HG02973 (cell line): ENCODE results near the gene AHNAK.

Experiments used
- ATAC-seq: cut with Tn5 transposase; IDR thresholded peaks from one replicate; pipeline ENCODE4 v1.9.1; 2021; ENCODE audit warnings: moderate library complexity; ENCODE audit not compliant: unreplicated experiment

Gene AHNAK

DNA sequence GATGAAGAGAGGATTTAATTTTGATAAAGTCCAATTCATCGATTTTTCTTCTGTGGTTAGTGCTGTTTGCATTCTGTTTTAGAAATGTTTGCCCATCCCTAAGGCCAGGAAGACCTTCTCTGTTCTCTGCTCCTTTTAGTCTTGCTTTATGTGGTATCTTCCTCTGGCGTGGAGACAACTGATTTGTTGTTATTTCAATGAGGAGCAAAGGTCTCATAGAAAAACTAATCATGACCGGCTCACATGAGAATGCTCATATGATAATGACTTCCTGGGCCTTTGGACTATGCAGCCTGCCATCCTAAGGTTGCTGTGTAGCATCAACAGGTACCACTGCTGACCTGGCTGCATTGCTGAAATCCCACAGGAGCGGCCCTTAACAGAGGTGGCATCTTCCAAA, 108.0 kb downstream of the AHNAK start:
- no peak for ATAC-seq

DNA sequence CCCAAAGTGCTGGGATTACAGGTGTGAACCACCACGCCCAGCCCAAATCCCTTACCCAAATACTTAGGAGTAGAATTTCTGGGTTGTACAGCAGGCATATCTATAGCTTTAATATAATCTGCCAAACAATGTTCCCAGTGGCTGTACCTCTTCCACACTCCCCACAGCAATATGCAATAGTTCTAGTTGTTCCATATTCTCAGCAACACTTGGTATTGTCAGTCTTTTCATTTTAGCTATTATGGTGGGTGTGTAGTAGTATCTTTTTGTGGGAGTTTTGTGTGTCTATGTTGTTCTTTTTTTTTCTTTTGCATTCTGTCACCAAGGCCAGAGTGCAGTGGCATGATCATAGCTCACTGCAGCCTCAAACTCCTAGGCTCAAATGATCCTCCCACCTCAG, 109.0 kb downstream of the AHNAK start:
- no peak for ATAC-seq

DNA sequence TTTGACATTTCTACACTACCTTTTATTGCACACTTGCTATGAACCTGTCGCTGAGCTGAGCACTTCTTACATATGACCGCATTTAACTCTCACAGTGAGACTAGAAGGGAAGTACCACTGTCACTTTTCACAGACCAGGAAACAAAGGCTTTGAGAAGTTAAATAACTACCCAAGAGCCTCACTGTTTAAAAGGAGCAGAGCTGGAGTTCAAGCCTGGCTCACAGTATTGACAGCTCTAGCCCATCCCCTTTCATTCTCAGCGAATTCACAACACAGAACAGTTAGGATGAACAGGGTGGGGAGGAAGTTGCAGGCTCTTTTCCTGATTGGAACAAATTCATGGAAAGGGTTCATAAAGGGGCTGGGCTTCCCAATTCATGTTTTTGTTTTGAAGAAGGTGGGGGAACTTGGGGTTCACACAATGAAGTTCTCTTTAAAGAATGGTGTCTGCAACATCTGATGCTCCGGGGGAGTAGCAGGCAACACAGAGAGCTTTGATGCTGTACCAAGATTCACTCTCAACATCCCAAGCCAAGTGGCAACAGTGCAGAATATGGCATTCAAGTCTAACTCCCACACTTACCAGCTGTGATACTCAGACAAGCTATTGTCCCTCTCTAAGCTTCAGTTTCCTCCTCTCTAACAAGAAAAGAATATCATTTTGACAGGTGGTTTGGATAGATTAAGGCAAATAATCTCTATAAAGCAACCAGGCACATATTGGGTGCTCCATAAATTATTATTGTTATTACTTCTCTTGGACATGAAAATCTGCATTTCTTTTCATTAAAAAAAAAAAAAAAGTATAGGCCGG, 110.6 kb downstream of the AHNAK start:
- ATAC-seq = no peak

DNA sequence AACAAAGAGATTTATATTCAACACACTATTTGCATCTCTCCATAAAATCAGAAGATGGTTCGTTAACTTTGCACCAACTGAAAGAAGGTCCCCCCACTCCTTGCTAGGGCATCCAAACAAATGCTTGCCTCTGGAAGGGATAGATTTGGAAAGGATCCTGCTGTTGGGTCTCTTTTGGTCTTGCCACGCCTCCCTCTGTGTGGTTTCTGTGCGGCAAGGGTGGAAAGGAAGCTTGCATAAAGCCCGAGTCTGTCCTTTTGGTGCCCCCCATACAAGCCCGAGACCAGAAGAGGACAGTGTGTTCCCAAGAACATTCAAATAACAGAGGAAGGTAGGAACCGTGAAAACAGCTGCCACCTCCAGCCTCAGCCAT, 112.7 kb downstream of the AHNAK start:
- no peak for ATAC-seq

DNA sequence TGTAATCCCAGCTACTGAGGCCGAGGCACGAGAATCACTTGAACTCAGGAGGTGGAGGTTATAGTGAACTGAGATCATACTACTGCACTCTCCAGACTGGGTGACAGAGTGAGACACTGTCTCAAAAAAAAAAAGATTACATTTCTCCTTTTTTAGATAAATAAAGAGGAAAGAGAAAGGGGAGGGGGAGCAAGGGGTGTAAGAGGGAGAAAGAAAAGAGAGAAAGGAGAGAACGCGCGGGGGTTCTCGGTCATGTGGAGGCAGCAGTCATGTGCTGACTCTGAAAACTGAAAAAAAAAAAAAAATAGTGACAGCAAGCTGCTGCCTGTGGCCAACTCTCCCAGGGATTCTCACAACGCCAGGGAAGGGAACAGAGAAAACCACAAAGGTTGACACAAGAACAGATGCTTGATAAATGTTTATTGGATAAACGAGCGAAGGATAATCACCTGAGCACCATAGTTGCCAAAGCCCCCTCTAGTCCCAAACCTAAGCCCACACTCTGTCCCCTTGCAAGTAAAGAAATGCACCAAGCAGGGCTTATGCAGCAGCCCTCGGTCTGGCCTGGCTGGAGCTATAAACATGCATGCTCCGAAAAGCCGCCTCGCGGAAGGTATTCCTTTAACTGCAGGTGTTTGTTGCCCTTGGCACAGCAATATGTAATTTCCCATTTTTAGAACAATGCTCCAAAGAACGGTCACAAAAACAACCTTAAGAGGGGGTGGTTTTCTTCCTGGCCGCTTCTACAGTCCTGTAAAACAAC, 113.3 kb downstream of the AHNAK start:
- ATAC-seq = no peak

DNA sequence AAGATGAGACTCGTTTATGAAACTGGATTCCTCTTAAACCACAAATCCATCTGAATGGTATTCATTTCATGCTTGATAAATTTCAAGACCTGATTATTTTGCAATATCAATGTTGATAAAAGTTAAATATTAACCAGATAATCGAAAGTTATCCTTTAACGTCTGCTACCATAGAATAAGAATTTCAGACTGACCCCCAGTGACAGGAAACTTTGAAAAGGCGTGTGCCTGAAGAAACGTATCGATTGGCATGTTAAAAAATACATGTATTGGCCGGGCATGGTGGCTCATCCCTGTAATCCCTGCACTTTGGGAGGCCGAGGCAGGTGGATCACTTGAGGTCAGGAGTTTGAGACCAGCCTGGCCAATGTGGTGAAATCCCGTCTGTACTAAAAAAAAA, 113.9 kb downstream of the AHNAK start:
- ATAC-seq = no peak

DNA sequence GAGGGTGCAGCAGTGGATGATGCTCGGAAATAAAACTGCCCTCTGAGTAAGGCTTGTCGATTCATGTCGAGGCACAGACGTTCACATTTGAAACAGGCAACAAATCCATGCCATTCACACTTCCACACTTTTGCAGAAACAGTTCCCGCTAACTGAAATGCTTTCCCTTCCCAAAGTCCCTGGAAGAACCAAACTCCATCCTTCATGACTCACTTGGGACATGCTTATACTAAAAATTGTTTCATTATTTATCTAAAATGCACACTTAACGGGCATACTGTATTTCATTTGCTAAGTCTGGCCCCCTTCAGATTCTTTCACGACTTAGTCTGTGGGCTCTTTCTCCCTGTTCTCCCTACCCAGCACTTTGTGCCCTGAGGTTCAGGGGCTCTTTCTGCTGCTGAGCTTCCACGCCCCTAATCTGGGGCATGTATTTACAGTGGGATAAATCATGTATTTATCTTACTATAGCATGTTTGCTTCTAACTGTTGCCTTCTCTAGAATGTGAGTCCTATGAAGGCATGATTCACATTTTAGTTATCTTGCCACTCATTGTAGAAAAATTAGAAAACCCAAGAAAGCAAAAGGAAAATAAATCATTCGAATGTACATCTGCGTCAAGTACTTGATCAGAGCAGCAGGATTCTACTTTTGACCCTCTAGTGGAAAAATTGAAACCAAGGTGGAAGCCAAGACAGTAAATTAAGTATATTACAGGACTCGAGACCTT, 115.3 kb downstream of the AHNAK start:
- no peak for ATAC-seq

DNA sequence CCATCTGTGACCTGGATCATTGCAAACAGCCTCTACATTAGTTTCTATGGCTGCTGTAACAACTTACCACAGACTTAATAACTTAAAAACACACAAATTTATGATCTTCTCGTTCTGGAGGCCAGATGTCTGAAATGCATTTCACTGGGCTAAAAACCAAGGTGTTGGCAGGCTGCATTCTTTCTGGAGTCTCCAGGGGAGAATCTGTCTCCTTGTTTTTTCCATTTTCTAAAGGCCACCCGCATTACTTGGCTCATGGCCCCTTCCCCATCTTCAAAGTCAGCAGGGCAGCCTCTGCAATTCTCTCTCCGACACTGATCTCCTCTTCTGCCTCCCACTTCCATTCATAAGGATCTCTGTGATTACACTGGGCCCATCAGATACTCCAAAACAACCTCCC, 116.2 kb downstream of the AHNAK start:
- ATAC-seq = no peak

DNA sequence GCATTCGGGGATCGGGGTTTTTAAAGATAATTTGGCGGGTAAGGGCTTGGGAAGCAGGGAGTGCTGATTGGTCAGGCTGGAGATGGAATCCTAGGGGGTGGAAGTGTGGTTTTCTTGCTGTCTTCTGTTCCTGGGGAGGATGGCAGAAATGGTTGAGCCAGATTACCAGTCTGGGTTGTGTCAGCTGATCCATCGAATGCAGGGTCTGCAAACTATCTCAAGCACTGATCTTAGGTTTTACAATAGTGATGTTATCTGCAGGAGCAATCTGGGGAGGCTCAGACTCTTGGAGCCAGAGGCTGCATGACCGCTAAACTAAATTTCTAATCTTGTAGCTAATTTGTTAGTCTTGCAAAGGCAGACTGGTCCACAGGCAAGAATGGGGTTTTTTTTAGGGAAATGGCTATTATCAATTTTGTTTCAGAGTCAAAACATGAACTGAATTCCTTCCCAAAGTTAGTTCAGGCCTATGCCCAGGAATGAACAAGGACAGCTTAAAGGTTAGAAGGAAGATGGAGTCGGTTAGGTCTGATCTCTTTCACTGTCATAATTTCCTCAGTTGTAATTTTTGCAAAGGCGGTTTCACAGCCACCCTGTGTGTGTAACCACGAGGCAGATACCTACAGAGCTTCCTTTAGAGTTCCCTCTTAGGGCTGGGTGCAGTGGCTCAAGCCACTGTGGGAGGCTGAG, 117.6 kb downstream of the AHNAK start:
- no peak for ATAC-seq

DNA sequence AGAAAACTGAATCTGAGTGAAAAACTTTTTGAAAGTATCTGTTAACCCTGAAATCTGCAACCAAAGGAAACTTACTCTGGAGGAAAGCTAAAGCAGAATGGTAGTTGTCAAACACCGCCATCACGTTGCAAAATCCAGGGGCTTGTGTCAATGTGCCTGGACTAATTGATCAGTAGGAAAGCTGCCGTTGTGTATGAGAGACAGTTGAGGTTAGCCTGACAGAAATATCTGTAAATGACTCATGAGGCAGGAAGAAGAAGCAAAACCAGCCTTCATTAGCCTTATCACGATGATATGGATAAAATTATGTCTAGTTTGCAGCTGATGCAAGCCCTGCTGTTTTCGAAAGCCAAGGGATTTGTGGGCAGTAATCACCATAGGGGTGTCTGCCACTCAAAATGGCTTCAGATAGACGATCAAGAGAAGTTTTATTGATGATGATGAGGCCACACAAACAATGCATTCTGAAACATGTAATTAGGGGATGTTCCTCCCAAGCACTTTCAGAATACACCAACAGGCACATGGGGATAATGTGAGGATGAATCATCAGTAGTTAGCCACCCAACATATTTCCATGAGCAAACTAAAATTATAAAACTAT, 118.9 kb downstream of the AHNAK start:
- no peak for ATAC-seq

DNA sequence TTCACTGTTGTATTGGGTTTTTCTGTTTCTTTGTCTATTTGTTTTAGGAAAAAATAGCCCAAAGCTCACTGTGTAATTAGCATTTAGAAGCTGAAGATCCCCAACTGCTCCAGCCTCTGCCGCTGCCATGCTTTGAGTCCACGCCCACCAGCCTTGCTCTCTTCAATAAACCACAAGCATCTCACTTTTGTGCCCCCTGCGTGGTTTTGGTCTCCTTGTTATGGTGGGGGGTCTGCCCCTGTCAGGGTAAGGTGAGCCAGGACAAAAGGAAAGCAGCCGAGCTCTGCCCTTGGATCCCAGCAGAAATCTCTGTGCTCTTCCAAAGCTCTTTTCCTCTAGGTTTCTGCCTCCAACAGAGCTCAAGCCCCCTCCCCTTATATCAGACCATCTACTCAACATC, 123.6 kb downstream of the AHNAK start:
- no peak for ATAC-seq

DNA sequence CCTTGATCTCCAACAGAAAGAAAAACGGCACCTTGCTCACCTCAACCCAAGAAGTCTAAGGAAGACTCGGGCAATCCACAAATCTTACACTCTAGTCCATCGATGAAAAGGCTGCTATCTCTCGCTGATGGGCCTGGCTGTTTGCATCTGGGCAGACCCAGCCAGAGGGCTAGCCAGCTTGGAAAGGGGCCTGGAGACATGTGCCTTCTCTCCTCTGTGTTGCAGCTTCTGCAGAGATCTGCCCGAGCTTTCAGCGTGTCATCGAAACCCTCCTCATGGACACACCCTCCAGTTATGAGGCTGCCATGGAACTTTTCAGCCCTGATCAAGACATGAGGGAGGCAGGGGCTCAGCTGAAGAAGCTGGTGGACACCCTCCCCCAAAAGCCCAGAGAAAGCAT, 124.6 kb downstream of the AHNAK start:
- ATAC-seq = no peak

DNA sequence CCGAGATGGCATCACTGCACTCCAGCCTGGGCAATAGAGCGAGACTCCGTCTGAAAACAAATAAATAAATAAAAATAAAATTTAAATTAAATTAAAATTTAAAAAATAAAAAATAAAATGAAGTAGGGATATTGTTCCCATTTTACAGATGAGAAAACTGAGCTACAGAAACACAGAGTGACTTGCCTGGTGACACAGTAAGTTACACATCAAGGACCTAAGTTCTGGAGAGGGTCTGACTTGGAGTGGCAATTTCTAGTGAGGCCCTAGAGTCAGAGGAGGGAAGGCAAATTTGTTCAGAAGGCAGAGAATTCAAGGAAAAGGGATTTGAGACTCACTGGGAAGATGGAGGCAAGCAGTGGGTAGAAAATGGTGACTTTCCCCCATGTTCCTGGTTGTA, 125.7 kb downstream of the AHNAK start:
- no peak for ATAC-seq

DNA sequence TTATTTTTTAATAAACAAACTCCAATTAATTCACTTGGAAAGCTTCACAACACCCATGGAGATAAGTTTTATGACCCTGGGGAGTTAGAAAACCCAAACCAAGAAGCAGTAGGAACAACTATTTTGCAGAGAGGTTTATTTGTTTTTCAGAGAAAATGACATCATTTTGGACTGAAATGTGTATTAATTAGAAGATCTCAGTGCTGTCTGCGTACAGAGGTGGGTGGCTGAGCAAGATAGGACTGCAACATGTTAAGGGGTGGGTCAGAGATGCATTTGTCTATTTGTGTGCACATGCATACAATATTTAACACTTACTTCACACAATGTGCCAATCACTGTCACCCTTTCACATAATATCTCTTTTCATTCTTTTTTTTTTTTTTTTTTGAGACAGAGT, 126.7 kb downstream of the AHNAK start:
- ATAC-seq = no peak

DNA sequence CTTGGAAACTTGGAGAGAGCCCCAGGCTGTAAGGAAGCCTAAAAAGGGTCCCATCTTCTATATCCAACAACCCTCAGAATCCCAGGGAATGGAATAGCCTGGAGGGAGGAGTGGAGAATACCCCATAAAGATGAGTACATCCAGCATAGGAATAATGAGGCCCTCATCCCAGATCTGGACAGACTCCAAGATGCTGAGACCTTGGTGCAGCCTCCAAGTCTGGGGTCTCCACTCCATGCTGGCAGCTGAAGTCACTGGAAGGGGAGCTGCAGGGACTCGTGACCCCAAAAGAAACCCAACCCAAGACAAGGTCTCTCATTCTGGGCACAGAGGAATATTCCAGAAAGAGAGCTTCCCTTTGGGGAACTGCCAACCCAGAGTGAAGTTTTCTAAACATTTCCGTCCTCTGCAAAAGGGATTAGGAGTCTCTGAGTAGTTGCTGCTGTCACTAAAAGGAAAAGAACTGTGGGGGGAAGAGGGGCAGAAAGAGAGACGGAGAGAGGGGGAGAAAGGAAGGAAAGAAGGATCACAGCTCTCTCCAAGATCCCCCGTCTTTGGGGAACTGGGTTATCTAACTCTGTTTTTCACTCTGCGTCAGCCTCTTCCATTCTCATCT, 127.2 kb downstream of the AHNAK start:
- ATAC-seq = no peak

DNA sequence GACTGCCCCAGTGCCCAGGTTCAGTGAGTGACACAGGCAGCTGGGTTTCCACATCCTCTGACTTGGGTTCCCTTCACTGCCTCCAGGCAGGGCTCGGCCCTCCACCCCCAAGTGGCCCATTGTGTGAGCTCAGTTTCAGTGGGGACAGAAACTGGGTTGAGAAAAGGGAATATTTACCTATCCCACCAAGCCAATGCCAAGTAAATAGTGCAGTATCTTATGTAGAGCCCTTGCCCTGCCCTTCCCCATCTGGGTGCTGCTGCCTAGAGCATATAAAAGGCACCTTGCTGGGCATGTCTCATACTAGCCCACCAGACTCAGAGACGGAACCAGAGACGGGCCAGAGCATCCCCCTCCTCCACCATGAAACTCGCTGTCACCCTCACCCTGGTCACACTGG, 127.9 kb downstream of the AHNAK start, which contains the start of gene SCGB1A1:
Gene SCGB1A1, plus strand, starts transcription at position 301 of the 400 bp plus-strand sequence. Its CDS starts 63 bp downstream, at position 364.
- ATAC-seq = no peak

DNA sequence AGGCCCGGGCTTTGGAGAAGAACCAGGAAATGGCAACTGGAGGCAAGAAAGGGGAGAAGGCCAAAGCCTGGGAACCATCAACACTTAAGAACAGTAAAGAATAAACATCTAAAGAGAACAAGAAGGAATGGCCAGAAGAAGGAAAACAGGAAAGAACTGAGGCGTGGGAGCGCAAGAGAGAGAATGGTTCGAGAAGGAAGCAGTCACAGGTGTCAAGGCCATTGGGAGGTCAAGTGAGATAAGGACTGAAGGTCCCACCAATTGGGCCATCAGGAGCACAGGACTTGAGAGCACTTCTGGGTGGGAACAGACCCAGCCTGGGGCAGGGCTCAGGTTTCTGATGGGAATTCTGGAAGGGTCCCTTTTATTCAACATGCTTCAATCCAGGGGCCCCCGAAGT, 128.5 kb downstream of the AHNAK start:
- ATAC-seq = no peak

DNA sequence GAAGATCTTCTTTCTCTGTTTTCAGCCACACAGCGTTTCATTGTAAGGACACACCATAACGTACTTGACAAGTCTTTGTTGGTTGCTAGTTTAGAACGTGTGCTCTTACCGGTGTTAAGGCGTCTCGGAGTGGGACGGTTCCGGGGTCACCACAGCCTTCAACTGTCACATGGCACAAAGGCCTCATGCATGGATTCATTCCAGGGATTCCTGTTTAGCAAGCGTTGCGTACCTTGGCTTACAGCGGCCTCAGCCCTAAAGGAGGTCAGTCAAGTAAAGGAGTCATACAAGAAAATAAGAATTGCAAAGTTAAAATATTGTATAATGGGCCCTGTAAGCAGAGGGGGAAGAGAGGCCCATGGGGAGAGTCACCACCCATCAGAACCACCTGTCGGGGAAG, 130.0 kb downstream of the AHNAK start:
- ATAC-seq = no peak

DNA sequence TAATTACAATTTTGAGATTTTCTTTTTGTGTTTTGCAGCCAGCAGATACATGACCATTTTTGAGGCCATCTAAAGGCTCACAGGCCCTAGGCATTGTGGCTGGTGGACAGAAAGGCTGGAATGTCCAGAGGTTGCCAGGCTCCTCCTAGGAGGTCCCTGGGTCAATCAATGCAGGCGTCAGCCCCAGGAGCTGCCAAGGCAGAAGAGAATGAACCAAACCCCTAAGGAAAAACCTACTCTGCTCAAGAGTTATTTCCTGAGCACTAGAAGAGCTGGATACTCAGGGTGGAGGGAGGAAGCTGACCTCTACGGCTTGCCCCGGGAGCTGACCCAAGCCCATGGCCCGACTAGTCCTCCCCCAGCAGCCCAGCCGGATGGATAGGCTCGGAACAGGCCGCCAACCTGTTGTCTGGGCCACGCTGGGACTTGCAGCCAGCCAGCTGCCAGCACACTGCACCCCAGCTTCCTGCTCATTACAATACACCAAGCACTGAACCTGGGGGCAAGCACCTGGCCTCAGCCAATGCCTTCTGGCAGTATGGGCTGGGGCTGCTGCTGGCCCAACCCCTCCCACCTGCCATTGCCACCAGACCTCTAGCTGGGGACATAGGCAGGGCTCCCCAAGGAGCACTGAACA, 133.4 kb downstream of the AHNAK start:
- no peak for ATAC-seq

DNA sequence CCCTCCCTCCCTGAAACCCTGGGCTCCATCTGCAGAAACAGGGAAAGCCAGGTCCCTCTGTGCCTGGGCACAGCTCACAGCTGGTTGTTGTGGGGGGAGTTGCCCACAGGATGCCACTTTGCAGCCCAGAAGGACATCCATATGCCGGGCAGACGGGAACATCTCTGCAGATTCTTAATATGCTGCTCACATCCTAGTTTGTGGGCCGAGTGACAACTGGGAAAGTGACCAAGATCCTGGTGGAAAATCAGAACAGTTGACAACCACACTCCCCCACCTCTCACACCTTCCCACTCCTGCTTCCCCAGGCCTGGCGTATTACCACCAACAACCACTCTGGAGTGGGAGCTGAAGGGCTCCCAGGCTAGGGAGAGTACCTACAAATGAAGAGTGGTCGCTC, 135.1 kb downstream of the AHNAK start:
- ATAC-seq = no peak
